Ramos (cell line): ENCODE data around the gene ARX.

Experiments used
- in situ Hi-C: fragments of 300-500 bp; cut with MboI; formaldehyde crosslinking; loops from one replicate; pipeline ENCODE4 v1.14.3; 2022; ENCODE audit warnings: low sequenced_read_pairs; ENCODE audit not compliant: unreplicated experiment

The ARX gene

DNA sequence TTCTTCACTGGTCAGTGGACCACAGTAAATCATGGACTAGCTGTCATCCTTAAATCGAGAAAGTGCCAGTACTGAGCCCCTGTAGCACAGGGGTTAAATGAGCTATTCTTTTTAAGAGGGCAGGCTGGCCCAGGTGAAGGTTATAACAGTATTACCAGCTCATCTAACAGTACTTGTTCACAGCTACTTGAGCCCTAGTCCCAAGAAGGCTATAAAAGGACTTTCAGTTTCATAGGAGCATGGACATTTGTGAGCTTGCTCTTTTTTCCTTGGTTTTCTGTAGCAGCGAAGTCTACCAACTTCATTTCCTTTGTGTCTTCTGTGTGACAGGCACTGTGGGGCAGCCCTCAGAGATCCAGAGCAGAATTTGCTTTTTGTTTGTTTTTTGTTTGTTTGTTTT lies 61.0 kb downstream of the ARX start:
- in situ Hi-C loops, result no loop called here
